ACC112 (cell line): Measurements from ENCODE around the gene NPC2.

Experiments
- H2AFZ ChIP-seq: fragments of 200-600 bp; sonication (generic); one replicate; pipeline ENCODE4 v1.6.0; 2017; ENCODE audit warnings: antibody characterized with exemption, low read length; ENCODE audit not compliant: unreplicated experiment
- H3K27ac ChIP-seq: fragments of 200-600 bp; sonication (generic); 2 replicates; pipeline ENCODE4 v1.5.1; 2014; ENCODE audit warnings: low read depth, mild to moderate bottlenecking, antibody characterized with exemption, low read length, moderate library complexity
- H3K27me3 ChIP-seq: fragments of 200-600 bp; sonication (generic); 2 replicates; pipeline ENCODE4 v1.6.1; 2014; ENCODE audit warnings: mild to moderate bottlenecking, antibody characterized with exemption, low read length, moderate library complexity, mixed read lengths; ENCODE audit not compliant: insufficient read depth
- H3K36me3 ChIP-seq: fragments of 200-600 bp; sonication (generic); 2 replicates; pipeline ENCODE4 v1.6.1; 2016; ENCODE audit warnings: mild to moderate bottlenecking, antibody characterized with exemption, low read length, moderate library complexity, mixed read lengths; ENCODE audit not compliant: insufficient read depth
- H3K4me1 ChIP-seq: fragments of 200-600 bp; sonication (generic); one replicate; pipeline ENCODE4 v1.6.1; 2016; ENCODE audit warnings: low read length, mixed read lengths; ENCODE audit not compliant: insufficient read depth, unreplicated experiment, control insufficient read depth
- H3K4me3 ChIP-seq: fragments of 200-600 bp; sonication (generic); 2 replicates; pipeline ENCODE4 v1.5.1; 2014; ENCODE audit warnings: mild to moderate bottlenecking, low read depth, low read length
- H3K79me2 ChIP-seq: fragments of 200-600 bp; sonication (generic); one replicate; pipeline ENCODE4 v1.6.0; 2016; ENCODE audit warnings: low read length; ENCODE audit not compliant: control insufficient read depth, unreplicated experiment, insufficient read depth

Gene NPC2

GRCh38 chr14:74519316-74520074, 26.4 kb upstream of the NPC2 start:
- peaks cover 12% of the 10 kb centered on the region for H3K4me1 ChIP-seq
- no peak overlapping the region for H3K27ac ChIP-seq
- no peaks in the 10 kb centered on the region for H3K79me2 ChIP-seq
- no peak overlapping the region for H2AFZ ChIP-seq
- 0 out of 2 replicates have a peak, but pooled peaks cover 1% of the 10 kb centered on the region for H3K36me3 ChIP-seq
- no peaks in the 10 kb centered on the region for H3K27me3 ChIP-seq
- H3K4me3 ChIP-seq, result no peak overlapping the region

- Histone ChIP-seq H2AFZ (no peak overlapping the region), H3K4me3 (no peak overlapping the region), H3K79me2 (no peaks in the 10 kb centered on the region), H3K36me3 (peaks cover 10% of the 10 kb centered on the region; the same call in 1 of the 2 replicates), H3K27me3 (no peaks in the 10 kb centered on the region), H3K4me1 (peaks cover 17% of the 10 kb centered on the region), H3K27ac (no peak overlapping the region)
Observed at GRCh38 chr14:74518221-74518620, 25.1 kb upstream of the NPC2 start.

DNA sequence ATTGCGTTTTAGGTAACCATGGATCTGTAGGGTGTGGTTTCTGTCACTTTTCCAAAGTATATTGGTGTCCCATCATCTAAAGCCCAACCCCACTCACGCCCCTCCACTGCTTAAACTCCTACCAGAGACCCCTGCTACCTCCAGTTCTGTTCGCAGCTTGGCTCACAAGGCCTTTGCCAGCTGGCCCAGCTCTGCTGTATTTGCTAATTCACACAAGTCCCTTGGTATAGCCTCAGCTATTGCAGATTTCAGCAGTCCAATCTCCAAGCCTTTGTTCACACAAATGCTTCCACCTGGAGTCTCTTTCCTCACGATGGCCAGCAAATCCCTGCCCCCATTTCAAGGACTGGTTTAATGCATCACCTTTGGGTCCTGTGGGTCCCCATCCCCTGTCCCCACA, 24.6 kb upstream of the NPC2 start:
- Histone ChIP-seq H3K4me3 (no peak overlapping the region), H3K36me3 (peaks cover 10% of the 10 kb centered on the region; the same call in 1 of the 2 replicates), H2AFZ (no peak overlapping the region), H3K27ac (no peak overlapping the region), H3K79me2 (no peaks in the 10 kb centered on the region), H3K4me1 (peaks cover 17% of the 10 kb centered on the region), H3K27me3 (no peaks in the 10 kb centered on the region)

- Histone ChIP-seq H3K36me3 (peaks cover 13% of the 10 kb centered on the region; the same call in 1 of the 2 replicates), H3K79me2 (no peaks in the 10 kb centered on the region), H3K27ac (no peak overlapping the region), H2AFZ (no peak overlapping the region), H3K4me1 (peaks cover 22% of the 10 kb centered on the region), H3K4me3 (no peak overlapping the region), H3K27me3 (no peaks in the 10 kb centered on the region)
Observed at GRCh38 chr14:74516451-74517160, 23.5 kb upstream of the NPC2 start.

- Histone ChIP-seq H3K36me3 (peaks cover 13% of the 10 kb centered on the region; the same call in 1 of the 2 replicates), H2AFZ (no peak overlapping the region), H3K4me3 (no peak overlapping the region), H3K79me2 (no peaks in the 10 kb centered on the region), H3K4me1 (peaks cover 28% of the 10 kb centered on the region), H3K27me3 (no peaks in the 10 kb centered on the region), H3K27ac (no peak overlapping the region)
Observed at GRCh38 chr14:74515891-74516412, 22.8 kb upstream of the NPC2 start.

GRCh38 chr14:74514471-74514941, 21.4 kb upstream of the NPC2 start:
- H3K27ac ChIP-seq, result peak overlapping the region; percentile 61
- H3K79me2 ChIP-seq, result no peaks in the 10 kb centered on the region
- H3K4me1 ChIP-seq, result peaks cover 37% of the 10 kb centered on the region
- no peak overlapping the region for H3K4me3 ChIP-seq
- no peaks in the 10 kb centered on the region for H3K27me3 ChIP-seq
- no peak overlapping the region for H2AFZ ChIP-seq
- H3K36me3 ChIP-seq, result peaks cover 13% of the 10 kb centered on the region; the same call in 1 of the 2 replicates

DNA sequence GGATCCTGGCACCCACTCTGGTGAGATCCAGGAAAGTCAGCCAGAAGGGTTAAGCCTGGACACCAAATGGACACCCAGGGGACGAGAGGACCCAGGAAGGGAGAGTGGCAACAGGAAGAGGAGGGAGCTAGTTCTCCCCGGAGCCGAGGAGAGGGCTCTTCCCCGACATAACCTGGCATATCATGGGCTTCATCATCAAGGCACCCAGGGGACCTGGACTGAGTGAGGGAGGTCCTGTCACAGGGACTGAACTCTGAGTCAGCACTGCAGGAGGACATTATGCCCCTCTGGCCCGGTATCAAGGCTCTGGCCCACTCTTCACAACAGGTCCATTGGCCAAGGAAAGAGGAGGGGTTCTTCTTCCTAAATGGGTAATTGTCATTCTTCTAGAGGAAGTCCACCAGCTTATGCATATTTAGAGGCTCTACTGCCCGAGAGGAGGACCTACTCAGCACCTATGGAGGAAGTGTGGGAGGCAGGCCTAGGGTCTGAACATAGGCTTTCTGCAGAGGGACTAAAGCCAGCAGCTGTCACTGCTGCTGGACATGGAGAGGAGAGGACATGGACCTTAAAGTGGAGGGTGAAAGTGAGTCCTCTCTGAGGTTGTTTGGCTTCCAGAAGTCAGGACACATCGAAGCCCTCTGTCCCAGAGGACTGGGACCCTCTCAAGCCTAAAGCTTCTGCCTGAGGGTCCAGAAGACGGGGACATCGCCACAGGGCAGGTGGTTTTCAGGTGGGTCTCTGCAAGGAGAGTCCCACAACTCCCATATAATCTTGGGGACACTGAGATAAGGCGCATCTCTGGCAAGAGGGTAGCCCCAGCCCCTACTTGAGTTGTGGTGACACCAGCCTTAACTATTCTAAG, 19.1 kb upstream of the NPC2 start:
- peak overlapping the region; percentile 66; the same call in 1 of the 2 replicates for H3K27ac ChIP-seq
- H3K79me2 ChIP-seq, result no peaks in the 10 kb centered on the region
- H3K4me3 ChIP-seq, result no peak overlapping the region
- H3K27me3 ChIP-seq, result no peaks in the 10 kb centered on the region
- no peak overlapping the region for H2AFZ ChIP-seq
- peaks cover 37% of the 10 kb centered on the region for H3K4me1 ChIP-seq
- peaks cover 13% of the 10 kb centered on the region; the same call in 1 of the 2 replicates for H3K36me3 ChIP-seq

GRCh38 chr14:74510959-74511409, 17.9 kb upstream of the NPC2 start:
- Histone ChIP-seq H2AFZ (peak overlapping the region; percentile 41), H3K27ac (peak overlapping the region; percentile 66), H3K79me2 (no peaks in the 10 kb centered on the region), H3K36me3 (peaks cover 13% of the 10 kb centered on the region; the same call in 1 of the 2 replicates), H3K27me3 (no peaks in the 10 kb centered on the region), H3K4me3 (no peak overlapping the region), H3K4me1 (peaks cover 29% of the 10 kb centered on the region)

- Histone ChIP-seq H3K27me3 (no peaks in the 10 kb centered on the region), H2AFZ (no peak overlapping the region), H3K4me3 (no peak overlapping the region)
Observed at GRCh38 chr14:74510223-74510931, 17.3 kb upstream of the NPC2 start.

More at GRCh38 chr14:74510223-74510931, 17.3 kb upstream of the NPC2 start:
- Histone ChIP-seq H3K79me2 (no peaks in the 10 kb centered on the region), H3K4me1 (peaks cover 29% of the 10 kb centered on the region), H3K27ac (peak overlapping the region; percentile 66), H3K36me3 (peaks cover 13% of the 10 kb centered on the region; the same call in 1 of the 2 replicates)
